B cell (primary cell): ENCODE data around the gene NMT2.

Source experiments
- CTCF ChIP-seq: fragments of 200-600 bp; IDR thresholded peaks from one replicate; pipeline ENCODE4 v1.8.0; 2022; ENCODE audit warnings: antibody characterized with exemption, mild to moderate bottlenecking
- EZH2 ChIP-seq: IDR thresholded peaks from 2 replicates; pipeline ENCODE4 v1.6.1; 2012; ENCODE audit warnings: borderline replicate concordance, low read depth, mild to moderate bottlenecking, moderate library complexity, low read length; ENCODE audit not compliant: insufficient read depth, poor library complexity, severe bottlenecking

DNA sequence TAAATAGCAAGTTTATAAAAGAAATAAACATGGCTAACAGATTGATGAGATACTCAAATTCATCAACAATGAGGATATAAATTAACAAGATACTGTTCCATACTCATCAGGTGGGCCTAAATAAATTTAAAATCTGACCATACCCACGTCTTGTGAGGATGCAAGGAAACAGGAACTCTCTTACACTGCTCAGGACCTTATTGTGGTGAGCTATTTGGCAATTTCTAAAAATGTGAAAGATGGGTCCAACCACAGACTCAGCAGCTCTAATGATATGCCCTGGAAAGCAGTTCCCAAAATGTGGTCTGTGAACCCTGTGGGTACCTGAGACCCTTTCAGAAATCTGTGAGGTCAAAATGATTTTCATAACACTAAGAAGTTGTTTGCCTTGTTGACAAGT is 49.9 kb downstream of the NMT2 start:
- TF ChIP-seq CTCF (no peak), EZH2 (no peak)
